ENCODE measurements around the gene ACVR1B.
A peak's percentile ranks its signal among the peaks of the same experiment; 100 is the strongest.

ACVR1B gene

GRCh38 chr12:52033446-52034140 is 82.1 kb downstream of the ACVR1B start:
- peak overlapping the region; percentile 83 for H3K4me3 ChIP-seq (ENCODE audit: low read length)
- no peak for TF ChIP-seq EZH2phosphoT487 (IDR thresholded peaks at IDR 0.05; ENCODE audit: low read depth)
- no peak for TF ChIP-seq CTCF (IDR thresholded peaks at IDR 0.05; ENCODE audit: low read depth, low read length)
- peaks cover 36% of the 10 kb centered on the region for H3K27me3 ChIP-seq (ENCODE audit: low read depth, low read length)
- H4K20me1 ChIP-seq (ENCODE audit: insufficient read depth, low read length), result no peaks in the 10 kb centered on the region
- no peak overlapping the region for H3K27ac ChIP-seq (ENCODE audit: low read length)
- peak overlapping the region; percentile 66 for H3K9ac ChIP-seq (ENCODE audit: low read length)
- H3K4me1 ChIP-seq (ENCODE audit: low read length), result peaks cover 24% of the 10 kb centered on the region
- no peaks in the 10 kb centered on the region for H3K36me3 ChIP-seq (replicated peaks; ENCODE audit: low read depth, low read length)
- H3K79me2 ChIP-seq (ENCODE audit: low read length), result no peaks in the 10 kb centered on the region
- H3K9me3 ChIP-seq (ENCODE audit: insufficient read depth, low read length), result no peaks in the 10 kb centered on the region
- H3K4me2 ChIP-seq (ENCODE audit: low read length), result peak overlapping the region; percentile 98
- H2AFZ ChIP-seq (ENCODE audit: low read depth, low read length), result peak overlapping the region; percentile 64; the same call in 1 of the 2 replicates

DNA sequence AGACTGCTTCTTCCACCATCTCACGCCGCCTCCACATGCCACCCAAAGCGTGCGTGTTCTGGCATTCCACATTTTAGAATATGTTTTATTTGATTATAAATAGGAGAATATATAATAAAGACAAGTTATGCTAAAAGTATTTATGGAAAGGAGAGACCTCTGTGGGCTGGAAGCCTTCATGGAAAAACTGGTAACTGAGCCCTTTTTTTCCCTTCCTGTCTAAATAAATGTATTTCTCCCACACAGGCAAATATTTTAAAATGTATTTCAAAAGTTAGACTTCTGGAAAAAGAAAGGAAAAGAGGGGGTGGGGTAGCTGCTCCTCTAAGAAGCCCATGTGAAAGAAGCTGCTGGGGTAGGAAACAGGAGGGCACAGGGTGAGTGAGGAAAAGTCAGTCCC is 83.7 kb downstream of the ACVR1B start:
- Histone ChIP-seq H3K27me3 (ENCODE audit: low read depth, low read length) (peaks cover 29% of the 10 kb centered on the region), H4K20me1 (ENCODE audit: insufficient read depth, low read length) (no peaks in the 10 kb centered on the region), H3K36me3 (replicated peaks; ENCODE audit: low read depth, low read length) (no peaks in the 10 kb centered on the region), H3K4me1 (ENCODE audit: low read length) (peaks cover 24% of the 10 kb centered on the region), H2AFZ (ENCODE audit: low read depth, low read length) (no peak overlapping the region), H3K9me3 (ENCODE audit: insufficient read depth, low read length) (no peaks in the 10 kb centered on the region), H3K4me3 (ENCODE audit: low read length) (no peak overlapping the region), H3K4me2 (ENCODE audit: low read length) (no peak overlapping the region), H3K27ac (ENCODE audit: low read length) (no peak overlapping the region), H3K9ac (ENCODE audit: low read length) (no peak overlapping the region), H3K79me2 (ENCODE audit: low read length) (no peaks in the 10 kb centered on the region)
- no peak for TF ChIP-seq CTCF (IDR thresholded peaks at IDR 0.05; ENCODE audit: low read depth, low read length)
- TF ChIP-seq EZH2phosphoT487 (IDR thresholded peaks at IDR 0.05; ENCODE audit: low read depth), result no peak

- peak overlapping the region; percentile 96 for H3K4me2 ChIP-seq (ENCODE audit: low read length)
- H4K20me1 ChIP-seq (ENCODE audit: insufficient read depth, low read length), result no peaks in the 10 kb centered on the region
- TF ChIP-seq CTCF (IDR thresholded peaks at IDR 0.05; ENCODE audit: low read depth, low read length) (no peak), EZH2phosphoT487 (IDR thresholded peaks at IDR 0.05; ENCODE audit: low read depth) (no peak)
- H3K4me1 ChIP-seq (ENCODE audit: low read length), result peaks cover 24% of the 10 kb centered on the region
- no peak overlapping the region for H3K9ac ChIP-seq (ENCODE audit: low read length)
- H3K36me3 ChIP-seq (replicated peaks; ENCODE audit: low read depth, low read length), result no peaks in the 10 kb centered on the region
- H2AFZ ChIP-seq (ENCODE audit: low read depth, low read length), result no peak overlapping the region
- H3K9me3 ChIP-seq (ENCODE audit: insufficient read depth, low read length), result no peaks in the 10 kb centered on the region
- H3K27me3 ChIP-seq (ENCODE audit: low read depth, low read length), result peaks cover 29% of the 10 kb centered on the region
- no peak overlapping the region for H3K27ac ChIP-seq (ENCODE audit: low read length)
- H3K4me3 ChIP-seq (ENCODE audit: low read length), result no peak overlapping the region
- no peaks in the 10 kb centered on the region for H3K79me2 ChIP-seq (ENCODE audit: low read length)
Measured at GRCh38 chr12:52035926-52036325, 84.4 kb downstream of the ACVR1B start.

DNA sequence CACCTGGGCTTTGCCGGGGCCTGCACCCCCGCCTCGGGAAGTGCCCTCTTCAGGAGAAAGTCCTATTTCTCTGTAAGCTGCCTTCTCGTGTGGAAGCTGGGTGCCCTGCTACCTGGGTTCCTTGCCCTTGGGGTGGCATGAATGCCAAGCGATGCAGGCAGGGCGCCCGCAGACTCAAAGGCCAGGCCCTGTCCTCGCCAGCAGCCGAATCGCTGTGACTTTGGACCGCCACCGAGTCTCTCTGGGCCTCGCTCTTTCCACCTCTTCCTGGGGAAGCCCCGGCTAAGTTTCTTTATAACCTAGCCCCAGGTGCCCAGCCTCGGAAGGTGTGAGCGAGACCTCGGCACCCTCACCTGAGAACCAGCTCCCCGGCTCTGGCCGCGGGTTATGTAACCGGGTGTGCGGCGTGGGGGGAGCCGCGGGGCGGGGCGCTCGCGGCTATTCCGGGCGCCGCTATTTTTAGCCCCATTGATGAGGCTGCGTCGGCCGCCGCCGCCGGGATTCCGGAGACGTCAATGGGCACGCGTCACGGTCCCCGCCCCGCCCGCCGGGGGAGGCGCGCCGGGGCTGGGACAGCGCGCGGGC is 85.2 kb downstream of the ACVR1B start:
- Histone ChIP-seq H3K27ac (ENCODE audit: low read length) (no peak overlapping the region), H3K27me3 (ENCODE audit: low read depth, low read length) (peaks cover 29% of the 10 kb centered on the region), H3K4me1 (ENCODE audit: low read length) (peaks cover 26% of the 10 kb centered on the region), H4K20me1 (ENCODE audit: insufficient read depth, low read length) (no peaks in the 10 kb centered on the region), H3K9me3 (ENCODE audit: insufficient read depth, low read length) (no peaks in the 10 kb centered on the region), H3K4me3 (ENCODE audit: low read length) (peak overlapping the region; percentile 86), H2AFZ (ENCODE audit: low read depth, low read length) (peak overlapping the region; percentile 63), H3K9ac (ENCODE audit: low read length) (peak overlapping the region; percentile 57), H3K79me2 (ENCODE audit: low read length) (no peaks in the 10 kb centered on the region), H3K36me3 (replicated peaks; ENCODE audit: low read depth, low read length) (no peaks in the 10 kb centered on the region), H3K4me2 (ENCODE audit: low read length) (peak overlapping the region; percentile 96)
- TF ChIP-seq EZH2phosphoT487 (IDR thresholded peaks at IDR 0.05; ENCODE audit: low read depth) (no peak), CTCF (IDR thresholded peaks at IDR 0.05; ENCODE audit: low read depth, low read length) (no peak)

Measured in OCI-LY3 (cell line).